GM13977 (cell line): ENCODE data around the gene MOGAT1.

Experiments
- DNase-seq: peaks from one replicate; pipeline ENCODE4 v3.0.0; 2012; ENCODE audit warnings: low spot score
- in situ Hi-C: fragments of 300-500 bp; cut with MboI; formaldehyde crosslinking; loops from one replicate; pipeline ENCODE4 v1.12.0; 2022; ENCODE audit warnings: low sequenced_read_pairs, low pct_unique_long_range_greater_than_20kb, mixed read lengths, inconsistent platforms; ENCODE audit not compliant: unreplicated experiment
- TF ChIP-seq, protein P1 (sequence below): IDR thresholded peaks from 2 replicates; pipeline ENCODE4 v1.5.1; 2012; ENCODE audit warnings: mild to moderate bottlenecking, control low read depth; ENCODE audit not compliant: insufficient read depth; ENCODE audit errors: extremely low read depth, missing control alignments

Gene MOGAT1

DNA sequence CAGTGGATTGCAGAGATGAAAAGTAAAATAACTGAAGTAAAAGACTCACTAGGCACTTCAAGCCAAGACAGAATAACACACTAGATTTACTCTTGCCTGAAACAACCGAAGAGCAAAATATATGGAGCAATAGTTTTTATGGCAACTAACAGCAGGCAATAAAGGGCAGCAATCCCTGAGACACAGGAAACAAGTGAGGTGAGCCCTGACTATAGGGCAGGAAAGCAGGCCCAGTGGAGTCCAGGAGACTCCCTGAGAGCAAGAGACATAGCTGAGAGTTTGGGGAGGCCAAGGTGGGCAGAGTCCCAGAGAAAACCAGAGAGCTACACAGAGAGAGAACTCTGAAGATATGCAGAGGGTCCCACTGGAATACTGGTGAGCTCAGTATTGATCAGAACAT is 34.4 kb upstream of the MOGAT1 start:
- TF ChIP-seq, protein P1, sequence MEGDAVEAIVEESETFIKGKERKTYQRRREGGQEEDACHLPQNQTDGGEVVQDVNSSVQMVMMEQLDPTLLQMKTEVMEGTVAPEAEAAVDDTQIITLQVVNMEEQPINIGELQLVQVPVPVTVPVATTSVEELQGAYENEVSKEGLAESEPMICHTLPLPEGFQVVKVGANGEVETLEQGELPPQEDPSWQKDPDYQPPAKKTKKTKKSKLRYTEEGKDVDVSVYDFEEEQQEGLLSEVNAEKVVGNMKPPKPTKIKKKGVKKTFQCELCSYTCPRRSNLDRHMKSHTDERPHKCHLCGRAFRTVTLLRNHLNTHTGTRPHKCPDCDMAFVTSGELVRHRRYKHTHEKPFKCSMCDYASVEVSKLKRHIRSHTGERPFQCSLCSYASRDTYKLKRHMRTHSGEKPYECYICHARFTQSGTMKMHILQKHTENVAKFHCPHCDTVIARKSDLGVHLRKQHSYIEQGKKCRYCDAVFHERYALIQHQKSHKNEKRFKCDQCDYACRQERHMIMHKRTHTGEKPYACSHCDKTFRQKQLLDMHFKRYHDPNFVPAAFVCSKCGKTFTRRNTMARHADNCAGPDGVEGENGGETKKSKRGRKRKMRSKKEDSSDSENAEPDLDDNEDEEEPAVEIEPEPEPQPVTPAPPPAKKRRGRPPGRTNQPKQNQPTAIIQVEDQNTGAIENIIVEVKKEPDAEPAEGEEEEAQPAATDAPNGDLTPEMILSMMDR: no peak
- in situ Hi-C loops: no loop called here
- no peak for DNase-seq

GRCh38 chr2:222641336-222641735 is 30.1 kb upstream of the MOGAT1 start:
- in situ Hi-C loops: no loop called here
- TF ChIP-seq, protein P1: no peak
- DNase-seq: no peak

- DNase-seq: no peak
- TF ChIP-seq, protein P1: no peak
- in situ Hi-C loops: no loop called here
Measured at GRCh38 chr2:222643134-222643533, 28.3 kb upstream of the MOGAT1 start.

GRCh38 chr2:222646008-222646407 is 25.4 kb upstream of the MOGAT1 start:
- in situ Hi-C loops: no loop called here
- no peak for DNase-seq
- TF ChIP-seq, protein P1: no peak

DNA sequence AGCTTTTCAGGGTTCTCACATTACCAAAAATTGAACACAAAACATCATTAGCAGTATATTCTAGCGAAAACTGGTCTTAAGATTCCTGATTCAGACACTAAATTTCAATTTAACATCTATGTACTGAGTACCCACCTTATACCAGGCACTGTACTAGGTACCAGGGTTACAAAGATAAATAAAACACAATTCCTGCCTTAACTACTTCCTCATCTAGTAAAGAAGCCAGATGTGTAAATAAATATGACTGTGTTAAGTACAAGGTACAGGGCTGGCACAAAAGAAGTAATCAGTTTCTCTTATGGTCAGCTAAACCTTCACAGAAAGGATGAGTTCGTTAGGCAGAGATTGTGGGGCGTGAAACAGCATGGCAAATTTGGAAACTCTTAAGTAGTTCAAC is 21.7 kb upstream of the MOGAT1 start:
- in situ Hi-C loops: no loop called here
- no peak for DNase-seq
- TF ChIP-seq, protein P1: no peak

- in situ Hi-C loops: no loop called here
- TF ChIP-seq, protein P1: no peak
Measured at GRCh38 chr2:222651718-222652418, 19.6 kb upstream of the MOGAT1 start.

More at GRCh38 chr2:222651718-222652418, 19.6 kb upstream of the MOGAT1 start:
- DNase-seq: no peak
